AG09309 (cell line): ENCODE results near the gene GAS6.

Experiments
- DNase-seq: peaks from one replicate; pipeline ENCODE4 v3.0.0-alpha.2; 2010; ENCODE audit warnings: low read depth
- H3K4me3 ChIP-seq: 2 replicates; pipeline ENCODE4 v1.5.1; 2011; ENCODE audit warnings: mild to moderate bottlenecking, low read depth, low read length, moderate library complexity; ENCODE audit not compliant: control insufficient read depth
- CTCF ChIP-seq: IDR thresholded peaks from 2 replicates; pipeline ENCODE4 v1.5.1; 2011; ENCODE audit warnings: mild to moderate bottlenecking, low read depth, low read length, inconsistent platforms; ENCODE audit not compliant: insufficient read depth, control insufficient read depth; ENCODE audit errors: missing control alignments

The GAS6 gene

GRCh38 chr13:113860665-113861432, 3.0 kb downstream of the GAS6 start:
- H3K4me3 ChIP-seq = no peak overlapping the region
- no peak for TF ChIP-seq CTCF
- no peak for DNase-seq

GRCh38 chr13:113860051-113860664, 3.7 kb downstream of the GAS6 start:
- DNase-seq = no peak
- H3K4me3 ChIP-seq = no peak overlapping the region
- TF ChIP-seq CTCF = no peak

GRCh38 chr13:113859311-113860050, 4.4 kb downstream of the GAS6 start:
- H3K4me3 ChIP-seq = no peak overlapping the region
- no peak for TF ChIP-seq CTCF

GRCh38 chr13:113857531-113858195, 6.2 kb downstream of the GAS6 start:
- DNase-seq = no peak
- no peak overlapping the region for H3K4me3 ChIP-seq
- no peak for TF ChIP-seq CTCF

More at GRCh38 chr13:113859311-113860050, 4.4 kb downstream of the GAS6 start:
- DNase-seq = no peak

- no peak overlapping the region for H3K4me3 ChIP-seq
- no peak for DNase-seq
- no peak for TF ChIP-seq CTCF
Measured at GRCh38 chr13:113856716-113857065, 7.2 kb downstream of the GAS6 start.

- no peak for TF ChIP-seq CTCF
- no peak overlapping the region for H3K4me3 ChIP-seq
- no peak for DNase-seq
Measured at GRCh38 chr13:113855931-113856715, 7.8 kb downstream of the GAS6 start.
